HG02973 (cell line): ENCODE results near the gene LRFN4.
A peak's percentile ranks its signal among the peaks of the same experiment; 100 is the strongest.

Experiments
- ATAC-seq: cut with Tn5 transposase; IDR thresholded peaks from one replicate; pipeline ENCODE4 v1.9.1; 2021; ENCODE audit warnings: moderate library complexity; ENCODE audit not compliant: unreplicated experiment

The LRFN4 gene

DNA sequence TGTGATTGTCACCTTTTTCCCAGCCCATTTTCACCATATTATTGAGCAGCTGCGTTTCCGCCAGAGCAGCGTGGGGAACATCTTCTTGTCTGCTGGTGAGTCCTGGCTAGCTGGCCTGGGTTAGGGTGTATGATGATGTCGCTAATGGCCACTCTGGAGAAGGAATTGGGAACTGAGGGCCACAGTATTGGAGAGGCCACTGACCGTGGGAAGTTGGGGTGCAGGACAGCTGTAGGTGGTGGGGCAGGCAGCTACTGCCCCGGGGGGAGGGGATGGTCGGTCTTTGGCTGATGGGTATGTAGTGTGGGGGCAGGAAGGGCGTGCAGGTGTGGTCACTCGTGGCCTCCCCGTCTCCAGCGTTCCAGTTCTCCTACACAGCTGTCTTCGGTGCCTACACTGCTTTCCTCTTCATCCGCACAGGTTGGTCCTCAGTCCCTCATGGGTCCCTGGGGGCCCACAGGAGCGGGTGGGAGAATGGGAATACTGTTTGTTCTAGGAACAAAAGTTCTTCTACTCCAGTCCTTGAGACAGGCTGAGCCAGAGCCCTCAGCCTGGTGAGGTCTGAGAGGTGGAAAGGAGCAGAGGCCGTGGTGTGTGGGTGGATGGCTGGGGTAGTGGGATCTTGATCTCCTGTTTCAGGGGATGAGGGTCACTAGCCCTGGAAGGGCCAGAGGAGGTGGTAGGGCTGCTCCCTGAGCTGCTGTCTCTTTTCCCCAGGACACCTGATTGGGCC lies 11.6 kb upstream of the LRFN4 start:
- ATAC-seq: no peak

DNA sequence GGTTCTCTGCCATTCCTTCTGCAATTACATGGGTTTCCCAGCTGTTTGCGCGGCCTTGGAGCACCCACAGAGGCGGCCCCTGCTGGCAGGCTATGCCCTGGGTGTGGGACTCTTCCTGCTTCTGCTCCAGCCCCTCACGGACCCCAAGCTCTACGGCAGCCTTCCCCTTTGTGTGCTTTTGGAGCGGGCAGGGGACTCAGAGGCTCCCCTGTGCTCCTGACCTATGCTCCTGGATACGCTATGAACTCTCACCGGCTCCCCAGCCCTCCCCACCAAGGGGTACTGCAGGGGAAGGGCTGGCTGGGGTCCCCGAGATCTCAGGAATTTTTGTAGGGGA lies 11.0 kb upstream of the LRFN4 start:
- ATAC-seq: no peak

DNA sequence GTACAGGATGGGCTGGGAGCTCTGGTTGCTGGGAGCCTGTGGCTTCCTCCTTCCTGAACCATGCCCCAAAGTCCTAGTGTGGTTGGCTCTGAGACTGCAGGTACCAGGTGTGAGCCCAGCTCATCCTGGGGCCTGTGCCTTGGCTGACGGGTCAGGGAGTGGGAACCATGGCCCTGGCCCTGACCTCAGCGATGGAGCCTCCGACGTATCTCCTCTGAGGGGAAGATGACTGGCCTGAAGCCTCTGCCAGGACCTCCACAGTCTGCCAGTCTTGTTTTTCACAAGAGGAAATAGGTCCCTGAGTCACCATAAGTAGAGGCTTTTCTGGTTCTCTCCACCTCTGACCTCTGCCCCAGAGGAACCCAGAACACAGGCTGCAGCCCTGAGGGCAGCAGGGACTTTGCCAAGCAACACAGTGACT lies 10.2 kb upstream of the LRFN4 start:
- no peak for ATAC-seq

DNA sequence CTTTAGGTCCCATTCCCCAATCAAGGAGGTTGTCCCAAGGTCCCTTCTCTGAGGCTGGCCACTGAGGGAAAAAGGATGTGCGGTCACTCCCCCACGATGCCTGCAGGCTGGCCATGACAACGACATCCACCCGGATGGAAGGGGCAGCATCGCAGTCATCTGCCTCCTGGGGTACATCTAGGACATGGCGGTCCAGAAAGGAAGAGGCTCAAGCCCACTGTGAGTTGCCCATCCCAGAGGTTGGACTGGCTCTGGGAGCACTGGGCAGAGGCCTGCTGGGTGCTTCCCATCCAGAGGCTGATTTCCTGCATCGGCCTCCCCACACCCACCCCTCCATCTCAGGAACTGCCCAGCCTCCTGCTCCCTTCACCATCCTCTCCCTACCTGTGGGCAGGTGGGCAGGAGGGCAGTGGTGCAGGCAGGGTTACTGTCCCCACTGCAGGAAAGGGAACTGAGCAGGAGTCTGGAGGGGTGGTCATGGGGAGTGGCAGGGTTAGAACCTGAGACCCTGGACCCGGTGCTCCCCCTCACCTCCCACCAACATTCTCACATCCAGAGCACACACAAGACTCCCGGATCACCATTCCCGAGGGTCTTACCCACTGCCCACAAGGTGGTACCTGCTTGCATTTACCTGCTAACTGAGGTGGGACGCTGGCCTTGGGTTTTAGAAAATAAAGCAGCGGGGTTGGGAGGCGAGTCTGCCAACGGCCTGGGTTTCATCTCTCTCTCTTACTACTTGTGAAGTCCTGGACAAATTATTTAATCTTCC lies 9.2 kb upstream of the LRFN4 start:
- no peak for ATAC-seq

DNA sequence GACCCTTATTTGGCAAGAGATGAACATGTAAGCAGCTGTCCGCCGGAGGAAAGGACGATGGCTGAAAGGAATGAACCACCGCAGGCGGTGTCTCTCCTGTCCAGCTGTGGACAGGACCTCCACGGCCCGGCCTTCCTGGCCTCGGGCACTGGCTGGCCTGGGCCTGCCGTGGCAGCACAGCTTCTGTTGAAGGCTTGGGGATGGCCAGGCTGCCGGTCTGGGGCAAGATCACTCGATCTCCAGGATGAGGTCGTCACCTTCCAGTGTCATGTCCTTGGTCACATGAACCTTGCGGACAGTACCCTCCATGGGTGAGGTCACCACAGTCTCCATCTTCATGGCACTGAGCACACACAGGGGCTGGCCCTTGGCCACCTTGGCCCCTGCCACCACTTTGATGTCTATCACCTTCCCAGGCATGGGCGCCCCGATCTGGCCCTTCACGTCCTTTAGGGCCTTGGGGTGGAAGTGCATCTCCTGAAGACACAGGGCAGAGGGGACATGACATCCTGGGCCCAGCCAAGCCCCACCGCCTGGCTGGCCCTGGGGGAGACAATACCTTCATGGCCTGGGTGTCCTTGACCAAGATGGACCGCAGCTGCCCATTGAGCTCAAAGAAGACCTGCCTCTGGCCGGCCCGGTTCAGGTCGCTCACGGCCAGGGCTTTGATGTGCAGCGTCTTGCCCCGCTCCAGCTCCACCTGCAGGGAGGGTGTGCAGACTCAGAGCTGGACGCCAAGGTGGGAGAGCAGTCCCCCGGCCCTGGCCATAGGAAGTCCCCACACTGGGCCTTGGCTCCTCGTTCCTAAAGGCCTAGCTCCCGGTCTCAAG lies 8.0 kb upstream of the LRFN4 start:
- ATAC-seq: no peak

DNA sequence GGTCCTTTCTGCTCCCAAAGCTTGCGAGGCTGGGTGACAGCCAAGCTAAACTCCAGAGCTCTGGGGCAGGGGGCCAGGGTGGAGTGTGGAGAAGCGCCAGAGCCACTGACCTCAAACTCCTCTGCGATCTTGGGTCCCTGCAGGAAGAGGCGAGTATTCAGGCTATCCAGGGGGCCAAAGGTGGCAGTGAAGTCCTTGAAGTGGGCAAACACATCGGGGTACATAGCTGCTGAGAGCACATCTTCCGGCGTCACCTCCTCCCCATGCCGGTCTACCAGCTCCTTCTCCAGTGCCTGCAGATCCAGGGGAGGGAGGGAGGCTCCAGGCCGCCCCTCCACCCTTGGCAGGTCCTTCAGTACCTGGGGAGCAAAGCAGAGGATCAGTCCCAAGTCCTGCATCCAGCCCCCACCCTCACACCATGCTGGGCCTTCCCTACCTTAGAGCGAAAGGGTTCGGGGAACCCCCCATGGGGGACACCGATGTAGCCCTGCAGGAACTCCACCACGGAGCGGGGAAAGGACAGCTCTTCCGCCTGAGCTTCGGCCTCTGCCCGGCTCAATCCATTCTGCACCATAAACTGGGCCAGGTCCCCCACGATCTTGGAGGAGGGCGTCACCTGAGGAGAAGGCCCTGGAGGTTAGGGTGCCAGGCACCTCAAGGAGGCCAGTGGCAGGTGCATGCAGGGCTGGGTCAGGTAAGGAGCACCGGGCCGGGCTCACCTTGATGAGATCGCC lies 7.2 kb upstream of the LRFN4 start:
- no peak for ATAC-seq

DNA sequence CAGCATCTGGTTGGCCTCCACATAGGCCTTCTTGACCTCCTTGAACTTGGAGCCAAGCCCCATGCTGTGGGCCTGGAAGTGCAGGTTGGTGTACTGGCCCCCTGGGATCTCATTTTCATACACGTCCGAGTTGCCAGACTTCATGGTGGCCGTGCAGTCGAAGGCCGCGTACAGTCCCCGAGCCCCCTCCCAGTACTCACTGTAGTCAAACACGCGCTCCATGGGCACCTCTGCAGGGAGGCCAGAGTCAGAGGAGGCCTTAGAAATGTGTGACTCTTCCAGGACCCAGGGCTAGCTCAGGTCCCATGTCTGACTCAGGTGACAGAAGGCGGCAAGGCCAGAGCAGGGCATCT lies 6.7 kb upstream of the LRFN4 start:
- no peak for ATAC-seq

DNA sequence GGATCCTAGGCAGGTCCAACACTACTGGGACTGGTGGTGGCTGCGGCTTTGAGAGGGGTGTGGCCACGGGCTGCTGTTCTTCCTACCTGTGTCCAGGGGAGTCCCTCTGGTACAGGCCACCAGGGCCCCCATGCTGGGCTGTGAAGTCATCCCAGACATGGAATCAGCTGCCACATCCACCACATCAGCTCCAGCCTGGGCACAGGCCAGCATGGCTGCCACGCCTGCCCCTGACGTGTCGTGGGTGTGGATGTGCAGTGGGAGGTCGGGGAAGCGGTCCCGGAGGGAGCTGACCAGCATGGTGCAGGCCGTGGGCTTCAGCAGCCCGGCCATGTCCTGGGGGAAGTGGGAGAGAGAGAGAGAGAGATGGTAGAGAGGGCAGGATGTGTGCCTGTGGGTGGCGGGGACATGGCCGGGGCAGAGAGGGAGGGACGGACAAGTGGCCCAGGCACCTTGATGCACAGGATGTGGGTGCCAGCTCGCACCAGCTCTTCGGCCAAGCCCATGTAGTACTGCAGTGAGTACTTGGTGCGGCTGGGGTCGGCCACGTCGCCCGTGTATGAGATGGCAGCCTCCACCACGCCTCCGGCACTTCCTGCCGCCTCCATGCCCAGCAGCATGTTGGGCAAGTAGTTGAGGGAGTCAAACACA lies 6.2 kb upstream of the LRFN4 start:
- no peak for ATAC-seq

DNA sequence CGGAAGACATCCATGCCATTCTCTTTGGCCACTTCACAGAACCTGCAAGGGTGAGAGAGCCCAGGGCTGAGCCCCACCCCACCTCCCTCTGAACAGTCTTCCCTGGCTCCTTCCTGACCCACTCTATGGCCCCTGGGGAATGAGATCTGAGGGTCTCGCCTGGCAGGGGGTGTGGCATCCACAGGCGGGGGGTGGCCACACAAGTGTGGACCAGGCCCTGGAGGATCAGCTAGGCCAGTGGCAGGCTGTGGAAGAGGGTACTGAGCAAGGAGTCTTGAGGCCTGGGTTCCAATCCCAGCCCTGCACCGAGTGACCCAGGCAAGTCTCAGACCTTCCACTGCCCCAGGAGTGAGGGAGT lies 5.6 kb upstream of the LRFN4 start:
- no peak for ATAC-seq

DNA sequence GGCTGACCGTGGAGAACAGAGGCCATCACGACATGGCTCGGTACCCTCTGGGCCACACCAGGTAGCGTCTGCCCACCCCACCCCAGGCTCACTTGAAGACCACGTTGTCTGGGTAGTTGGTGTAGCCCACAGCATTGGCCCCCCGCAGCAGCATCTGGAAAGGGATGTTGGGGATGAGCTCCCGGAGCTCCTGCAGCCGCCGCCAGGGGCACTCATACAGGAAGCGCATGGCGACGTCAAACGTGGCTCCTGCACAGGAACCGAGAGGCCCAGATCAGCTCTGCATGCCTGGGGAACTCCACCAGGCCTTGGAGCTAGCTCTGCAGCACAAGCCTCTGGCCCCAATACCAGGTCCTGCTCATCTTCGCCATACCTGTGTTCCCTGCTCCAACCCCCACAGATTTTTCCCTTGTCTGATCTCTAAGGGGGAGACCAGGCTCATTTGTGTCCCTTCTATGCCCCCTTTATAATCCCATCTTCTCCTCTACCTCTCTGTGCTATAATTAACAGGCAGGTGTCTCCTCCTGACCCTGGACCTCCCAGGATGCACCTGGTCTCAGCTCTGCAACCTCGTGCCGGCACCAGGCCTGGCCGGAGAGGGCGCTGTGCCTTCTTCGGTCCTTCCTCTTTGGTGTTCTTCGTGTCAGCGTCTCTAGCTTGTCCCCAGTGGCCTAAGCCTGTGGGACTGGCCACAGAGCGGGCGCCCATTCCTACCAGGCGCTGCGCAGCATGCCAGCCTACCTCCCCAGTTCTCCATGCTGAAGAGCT lies 5.0 kb upstream of the LRFN4 start:
- ATAC-seq: no peak

DNA sequence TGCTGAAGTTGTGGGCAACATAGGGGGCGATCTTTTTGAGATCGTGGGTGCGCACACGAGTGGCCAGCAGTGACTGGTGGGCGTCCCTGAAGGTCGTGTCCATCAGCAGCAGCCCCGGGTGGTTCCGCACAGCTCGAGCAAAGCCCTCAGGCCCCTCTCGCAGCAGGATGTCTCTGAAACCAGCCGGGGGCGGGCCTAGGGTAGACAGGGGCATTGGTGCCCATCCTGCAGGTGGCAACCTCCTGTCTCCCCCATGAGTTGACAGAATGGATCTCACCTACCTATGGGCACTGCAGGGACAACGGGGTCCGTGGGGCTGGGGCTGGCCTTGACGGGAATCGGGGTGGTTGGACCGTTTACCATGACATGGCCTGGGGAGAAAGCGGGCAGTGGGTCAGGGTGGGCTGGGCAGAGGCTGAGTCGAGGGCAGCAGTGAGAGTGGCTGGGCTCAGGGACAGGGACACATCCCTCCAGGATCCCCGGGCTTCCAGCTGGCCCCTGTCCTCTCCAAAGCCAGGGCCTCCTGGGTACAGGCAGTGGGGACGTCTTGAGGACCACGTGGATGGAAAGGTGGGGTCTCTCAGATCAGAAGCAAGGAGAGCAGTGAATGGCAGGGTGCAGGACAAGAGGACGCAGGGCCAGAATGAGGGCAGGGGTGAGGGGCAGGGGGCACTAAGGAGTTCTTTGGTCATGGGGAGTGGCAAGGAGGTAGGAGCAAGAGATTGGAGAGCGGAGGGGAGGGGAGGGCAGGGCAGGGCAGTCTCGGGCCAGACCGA lies 4.2 kb upstream of the LRFN4 start:
- no peak for ATAC-seq

DNA sequence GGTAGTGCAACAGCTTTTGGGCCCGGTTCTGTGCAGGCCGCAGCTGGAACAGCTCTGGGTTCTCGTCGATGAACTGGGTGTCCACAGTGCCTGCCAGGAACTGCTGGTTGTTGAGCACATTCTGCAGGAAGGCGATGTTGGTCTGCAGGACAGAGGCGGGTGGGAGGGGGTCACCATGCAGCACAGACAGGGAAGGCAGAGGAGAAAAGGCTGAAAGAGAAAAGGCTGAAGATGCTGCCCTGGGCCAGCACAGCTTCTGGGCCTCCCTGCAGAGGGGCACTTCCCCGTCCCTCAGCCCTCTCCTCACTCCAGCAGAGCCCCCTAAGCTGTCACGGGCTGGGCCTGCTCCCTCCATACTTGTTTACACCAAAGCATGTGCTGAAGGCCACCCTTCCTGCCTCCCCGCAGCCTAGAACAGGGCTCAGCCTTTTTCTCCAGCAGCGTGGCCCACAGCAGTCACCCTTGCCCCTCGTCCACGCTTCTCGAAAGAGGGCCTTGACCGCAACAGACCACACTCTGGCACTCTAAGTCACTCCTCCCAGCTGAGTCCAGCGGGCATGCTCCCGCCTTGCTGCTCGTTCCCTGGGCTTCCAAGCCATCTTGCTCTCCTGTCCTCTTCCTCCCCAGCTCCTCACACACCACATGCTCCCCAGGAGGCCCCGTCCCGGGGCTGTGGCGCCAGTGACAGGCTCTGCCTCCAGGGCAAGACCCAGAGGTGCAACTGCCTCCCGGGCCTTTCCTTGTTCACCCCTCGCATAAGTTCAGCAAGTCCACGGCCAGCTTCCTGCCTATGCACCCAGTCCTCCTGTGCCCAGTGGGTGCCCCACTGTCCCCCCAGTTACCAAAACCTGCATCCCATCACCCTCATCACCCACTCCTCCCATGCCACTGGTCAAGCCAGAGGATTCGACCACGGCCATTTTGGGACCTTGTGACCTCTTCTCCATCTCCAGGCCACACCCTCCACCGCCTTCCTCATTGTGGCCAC lies 3.3 kb upstream of the LRFN4 start:
- ATAC-seq: no peak

DNA sequence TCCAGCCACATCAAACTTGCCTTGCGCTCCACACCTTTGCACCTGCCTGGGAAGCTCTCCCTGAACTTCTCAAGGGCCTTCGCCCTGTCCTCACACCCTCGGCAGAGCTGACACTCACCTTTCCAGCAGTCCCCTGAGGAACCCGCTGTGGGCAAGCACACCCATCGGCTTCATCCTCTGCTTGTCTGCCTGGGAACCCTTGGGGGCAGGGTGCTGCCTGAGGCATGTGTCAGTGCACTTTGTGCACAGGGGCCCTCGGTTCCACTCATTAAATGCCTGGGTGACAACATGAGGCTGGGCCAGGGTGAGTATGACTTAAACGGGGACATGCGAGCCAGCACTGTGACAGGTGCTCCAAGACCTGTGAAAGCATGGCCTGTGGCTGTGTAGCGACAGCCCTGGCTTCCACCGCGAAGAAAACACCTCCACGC lies 2.6 kb upstream of the LRFN4 start:
- no peak for ATAC-seq

DNA sequence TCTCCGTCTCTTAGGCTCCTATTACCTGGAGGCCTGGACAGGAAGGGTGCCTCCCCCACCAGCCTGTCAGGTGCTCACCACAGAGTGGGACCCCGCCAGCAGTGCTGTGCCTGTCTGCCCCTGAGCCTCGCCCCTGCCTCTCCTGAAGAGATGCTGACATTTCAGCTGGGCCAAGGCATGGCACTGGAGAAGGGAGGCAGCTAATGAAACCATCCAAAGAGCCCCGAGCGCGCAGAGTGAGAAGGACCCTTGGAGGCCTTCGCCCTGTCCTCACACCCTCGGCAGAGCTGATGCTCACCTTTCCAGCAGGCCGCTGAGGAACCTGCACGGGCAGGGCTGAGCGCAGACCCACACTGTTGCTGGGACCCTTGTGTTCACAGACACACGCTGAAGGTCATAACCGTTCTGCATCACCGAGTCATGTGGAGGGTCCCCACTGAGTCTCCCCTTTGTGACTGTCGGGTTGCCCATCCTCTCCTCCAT lies 2.1 kb upstream of the LRFN4 start:
- no peak for ATAC-seq

DNA sequence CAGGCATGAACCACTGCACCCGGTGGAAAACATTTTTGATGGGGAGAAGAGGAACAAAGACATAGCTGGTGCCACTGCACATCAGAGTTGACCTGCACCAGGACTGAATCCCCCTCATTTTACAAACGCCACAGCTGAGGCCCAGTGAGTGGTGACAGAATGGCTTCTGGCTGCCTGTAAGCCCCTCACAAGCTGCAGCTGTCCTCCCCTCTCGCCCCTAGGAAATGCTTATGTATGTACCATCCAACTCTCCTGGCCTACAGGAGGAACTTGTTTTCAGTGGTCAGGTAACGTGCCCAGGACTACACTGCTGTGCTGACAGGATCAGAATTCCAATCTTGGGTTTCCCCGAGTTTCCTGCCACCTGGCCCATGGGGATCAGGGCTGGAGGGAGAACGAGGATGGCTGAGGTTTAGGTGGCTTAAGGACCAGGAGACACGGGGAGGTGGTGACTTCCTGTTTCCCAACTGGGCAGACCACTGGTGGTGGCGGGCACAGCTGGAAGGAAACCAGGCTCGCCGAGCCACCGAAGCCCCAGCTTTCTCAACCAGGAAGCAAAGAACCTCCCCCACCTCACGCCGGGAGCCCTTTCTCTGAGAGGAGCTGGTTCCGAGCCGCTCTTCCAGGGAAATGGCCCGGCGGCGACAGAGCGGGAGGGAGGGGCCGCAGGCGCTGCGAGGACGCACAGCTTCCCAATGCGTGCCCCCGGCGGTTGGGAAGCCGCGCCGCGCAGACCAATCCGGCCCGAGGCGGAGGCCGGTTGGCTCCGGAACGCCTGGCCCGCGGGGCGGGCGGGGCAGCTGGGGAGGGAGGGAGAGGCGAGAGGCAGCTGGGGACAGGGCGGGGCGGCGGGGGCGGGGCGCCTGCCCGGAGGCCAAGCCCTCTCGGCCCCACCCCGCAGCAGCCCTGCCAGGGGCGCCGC lies 1.0 kb upstream of the LRFN4 start:
- peak; percentile 60 for ATAC-seq

DNA sequence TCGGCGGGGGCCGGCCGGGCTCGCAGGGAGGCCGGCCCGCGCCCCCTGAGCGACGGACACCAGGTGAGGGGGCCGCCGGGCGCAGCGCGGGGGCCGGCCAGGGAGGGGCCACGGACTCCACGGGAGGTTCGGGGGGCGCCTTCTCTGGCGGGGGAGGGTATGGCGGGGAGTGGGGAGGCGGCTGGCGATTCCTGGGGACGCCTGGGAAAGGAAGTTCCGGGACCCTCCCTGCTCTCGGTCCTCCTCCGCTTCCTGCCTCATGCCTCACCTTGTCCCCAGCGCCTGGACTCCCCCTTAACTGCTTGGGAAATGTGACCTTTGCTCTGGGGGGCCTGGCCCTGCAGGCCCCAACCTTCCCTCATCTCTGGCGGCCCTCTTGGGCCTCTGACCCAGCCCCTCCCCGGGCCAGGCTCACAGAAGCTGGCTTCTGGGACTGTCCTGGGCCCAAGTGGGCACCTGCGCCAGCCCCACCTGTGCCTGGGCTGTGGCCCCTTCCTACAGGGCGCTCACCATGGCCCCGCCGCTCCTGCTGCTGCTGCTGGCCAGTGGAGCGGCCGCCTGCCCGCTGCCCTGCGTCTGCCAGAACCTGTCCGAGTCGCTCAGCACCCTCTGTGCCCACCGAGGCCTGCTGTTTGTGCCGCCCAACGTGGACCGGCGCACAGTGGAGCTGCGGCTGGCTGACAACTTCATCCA lies 516 bp downstream of the LRFN4 start:
- ATAC-seq: no peak

DNA sequence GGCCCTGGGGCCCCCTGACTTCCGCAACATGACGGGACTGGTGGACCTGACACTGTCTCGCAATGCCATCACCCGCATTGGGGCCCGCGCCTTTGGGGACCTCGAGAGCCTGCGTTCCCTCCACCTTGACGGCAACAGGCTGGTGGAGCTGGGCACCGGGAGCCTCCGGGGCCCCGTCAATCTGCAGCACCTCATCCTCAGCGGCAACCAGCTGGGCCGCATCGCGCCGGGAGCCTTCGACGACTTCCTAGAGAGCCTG lies 992 bp downstream of the LRFN4 start:
- no peak for ATAC-seq
